ENCODE measurements around the gene MARK1.

GRCh38 chr1:220694866-220695382 is 167.0 kb downstream of the MARK1 start:
- TF ChIP-seq CTCF (IDR thresholded peaks at IDR 0.05) (no peak), POLR2AphosphoS5 (IDR thresholded peaks at IDR 0.05) (no peak), POLR2A (IDR thresholded peaks at IDR 0.05) (no peak)

All from sigmoid colon (tissue), 4 donors.